ENCODE results near the gene C2CD3. TPM values are rescaled to one million over a fixed set of nuclear protein-coding genes. Genes with fewer than 3 reads are reported as not detected.

The C2CD3 gene
- total RNA-seq, 2 experiments from 2014 or later: 31.9 to 35.1 TPM

GRCh38 chr11:73969091-73969490, 201.7 kb downstream of the C2CD3 start:
- H3K4me3 Mint-ChIP-seq: peak overlapping the region; percentile 67
- peak overlapping the region; percentile 77 for H3K27ac ChIP-seq (ENCODE audit: low read depth in 1 of 2, low read length in 2 of 2)
- no peaks in the 10 kb centered on the region for H3K9me3 Mint-ChIP-seq
- no peaks in the 10 kb centered on the region for H3K27me3 ChIP-seq (ENCODE audit: control insufficient read depth in 1 of 2, insufficient read depth in 2 of 2, low read length in 2 of 2)
- H3K4me3 ChIP-seq (ENCODE audit: low read length): no peak overlapping the region
- peak overlapping the region; percentile 98 for H3K27ac Mint-ChIP-seq
- H3K36me3 Mint-ChIP-seq (ENCODE audit: low read depth): peaks cover 17% of the 10 kb centered on the region
- no peaks in the 10 kb centered on the region for H3K27me3 Mint-ChIP-seq
- no peaks in the 10 kb centered on the region for H3K9me3 ChIP-seq (ENCODE audit: control insufficient read depth in 1 of 2, insufficient read depth in 1 of 2, low read length in 2 of 2)
- H3K4me1 Mint-ChIP-seq (ENCODE audit: low read depth): peaks cover 86% of the 10 kb centered on the region
- TF ChIP-seq, protein P1, sequence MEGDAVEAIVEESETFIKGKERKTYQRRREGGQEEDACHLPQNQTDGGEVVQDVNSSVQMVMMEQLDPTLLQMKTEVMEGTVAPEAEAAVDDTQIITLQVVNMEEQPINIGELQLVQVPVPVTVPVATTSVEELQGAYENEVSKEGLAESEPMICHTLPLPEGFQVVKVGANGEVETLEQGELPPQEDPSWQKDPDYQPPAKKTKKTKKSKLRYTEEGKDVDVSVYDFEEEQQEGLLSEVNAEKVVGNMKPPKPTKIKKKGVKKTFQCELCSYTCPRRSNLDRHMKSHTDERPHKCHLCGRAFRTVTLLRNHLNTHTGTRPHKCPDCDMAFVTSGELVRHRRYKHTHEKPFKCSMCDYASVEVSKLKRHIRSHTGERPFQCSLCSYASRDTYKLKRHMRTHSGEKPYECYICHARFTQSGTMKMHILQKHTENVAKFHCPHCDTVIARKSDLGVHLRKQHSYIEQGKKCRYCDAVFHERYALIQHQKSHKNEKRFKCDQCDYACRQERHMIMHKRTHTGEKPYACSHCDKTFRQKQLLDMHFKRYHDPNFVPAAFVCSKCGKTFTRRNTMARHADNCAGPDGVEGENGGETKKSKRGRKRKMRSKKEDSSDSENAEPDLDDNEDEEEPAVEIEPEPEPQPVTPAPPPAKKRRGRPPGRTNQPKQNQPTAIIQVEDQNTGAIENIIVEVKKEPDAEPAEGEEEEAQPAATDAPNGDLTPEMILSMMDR (IDR thresholded peaks at IDR 0.05): no peak
- H3K36me3 ChIP-seq (ENCODE audit: insufficient read depth, low read length): peaks cover under 1% of the 10 kb centered on the region
- intact Hi-C loops (cut with DNase I, micrococcal nuclease): loop anchor here (2.0 to 10.0 kb wide), 2 partner anchors 14 to 356 kb away; partner anchors contain the start of gene UCP2 (in 1 of the 2)
- H3K4me1 ChIP-seq (ENCODE audit: insufficient read depth, low read length): peaks cover 99% of the 10 kb centered on the region
- DNase-seq: peak in 1 of 14 experiments; percentile 30
- no peak for ATAC-seq (ENCODE audit: poor library complexity)
- POLR2A ChIA-PET: interaction anchor here (1.2 to 18.9 kb wide), 7 partner anchors 13 to 202 kb away, joined by 3 to 366 read pairs (median 111); partner anchors contain the start of genes C2CD3, PPME1 and UCP2
- CTCF ChIA-PET: interaction anchor here (3.3 kb wide), 1 partner anchor 11 kb away, joined by 12 read pairs; no protein-coding TSS in a partner anchor

DNA sequence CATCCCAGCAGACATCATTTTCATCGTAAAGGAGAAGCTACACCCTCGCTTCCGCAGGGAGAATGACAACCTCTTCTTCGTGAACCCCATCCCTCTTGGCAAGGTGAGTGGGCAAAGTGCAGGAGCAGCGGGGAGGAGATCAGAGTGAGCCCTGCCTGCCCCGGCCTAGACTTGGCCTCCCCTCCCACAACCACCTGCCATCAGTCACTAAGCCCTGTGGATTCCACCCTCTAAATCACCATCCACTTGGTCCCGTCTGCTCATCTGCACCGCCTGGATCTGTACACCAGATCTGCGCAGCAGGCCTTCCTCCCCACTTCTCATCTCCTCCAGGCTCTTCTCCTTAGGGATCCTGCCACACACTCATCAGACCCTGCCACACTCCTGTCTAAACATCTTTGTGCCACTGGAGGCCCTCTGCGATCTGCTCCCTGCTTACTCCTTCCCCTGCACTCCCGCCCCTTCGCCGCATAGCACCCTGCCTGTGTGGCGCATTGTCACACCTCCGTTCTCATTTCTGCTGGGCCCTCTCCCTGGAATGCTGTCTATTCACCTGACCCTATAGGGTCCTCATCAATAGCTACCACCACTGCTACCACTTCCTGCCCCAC, 202.3 kb downstream of the C2CD3 start:
- POLR2A ChIA-PET: interaction anchor here (1.2 to 18.9 kb wide), 5 partner anchors 7 to 44 kb away, joined by 3 to 366 read pairs (median 137); partner anchors contain the start of gene UCP2
- no peaks in the 10 kb centered on the region for H3K9me3 ChIP-seq (ENCODE audit: control insufficient read depth in 1 of 2, insufficient read depth in 1 of 2, low read length in 2 of 2)
- H3K4me3 ChIP-seq (ENCODE audit: low read length): no peak overlapping the region
- peak overlapping the region; percentile 67 for H3K4me3 Mint-ChIP-seq
- H3K27ac ChIP-seq (ENCODE audit: low read depth in 1 of 2, low read length in 2 of 2): peak overlapping the region; percentile 50 to 77
- H3K36me3 Mint-ChIP-seq (ENCODE audit: low read depth): peaks cover 11% of the 10 kb centered on the region
- H3K36me3 ChIP-seq (ENCODE audit: insufficient read depth, low read length): no peaks in the 10 kb centered on the region
- TF ChIP-seq, protein P1 (IDR thresholded peaks at IDR 0.05): no peak
- DNase-seq (peak in 1 of 14 experiments; percentile 41), ATAC-seq (ENCODE audit: poor library complexity) (no peak)
- CTCF ChIA-PET: no interaction called here
- H3K27me3 ChIP-seq (ENCODE audit: control insufficient read depth in 1 of 2, insufficient read depth in 2 of 2, low read length in 2 of 2): no peaks in the 10 kb centered on the region
- H3K27me3 Mint-ChIP-seq: no peaks in the 10 kb centered on the region
- H3K27ac Mint-ChIP-seq: peak overlapping the region; percentile 98
- intact Hi-C loops (cut with DNase I, micrococcal nuclease): loop anchor here (2.0 to 10.0 kb wide), 2 partner anchors 14 to 356 kb away; partner anchors contain the start of gene UCP2 (in 1 of the 2)
- peaks cover 84% of the 10 kb centered on the region for H3K4me1 Mint-ChIP-seq (ENCODE audit: low read depth)
- no peaks in the 10 kb centered on the region for H3K9me3 Mint-ChIP-seq
- peaks cover 95% of the 10 kb centered on the region for H3K4me1 ChIP-seq (ENCODE audit: insufficient read depth, low read length)

DNA sequence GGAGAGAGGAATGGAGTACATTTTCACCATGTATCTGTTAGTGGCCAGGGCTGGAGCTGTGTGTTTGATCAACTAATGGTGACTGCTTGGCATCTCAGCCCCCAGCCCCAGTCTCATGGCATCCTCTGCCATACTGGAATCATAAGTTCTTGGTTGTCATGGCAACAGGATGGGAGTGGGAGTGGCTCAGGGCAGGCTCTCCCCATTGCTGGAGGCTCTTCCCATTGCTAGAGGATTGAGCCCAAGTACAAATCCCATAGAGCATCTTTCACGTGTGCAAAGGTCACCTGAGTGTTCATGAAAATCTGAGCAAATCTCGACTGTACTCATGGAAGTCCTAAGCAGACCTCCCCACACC, 205.1 kb downstream of the C2CD3 start:
- Mint-ChIP-seq H3K27ac (peak overlapping the region; percentile 73), H3K27me3 (no peaks in the 10 kb centered on the region), H3K36me3 (ENCODE audit: low read depth) (no peaks in the 10 kb centered on the region), H3K9me3 (no peaks in the 10 kb centered on the region), H3K4me1 (ENCODE audit: low read depth) (peaks cover 57% of the 10 kb centered on the region), H3K4me3 (peak overlapping the region; percentile 15)
- no peak overlapping the region for H3K4me3 ChIP-seq (ENCODE audit: low read length)
- intact Hi-C loops (cut with DNase I, micrococcal nuclease): loop anchor here (2.0 to 10.0 kb wide), 3 partner anchors 15 to 359 kb away; no protein-coding TSS in a partner anchor
- peaks cover 68% of the 10 kb centered on the region for H3K4me1 ChIP-seq (ENCODE audit: insufficient read depth, low read length)
- no peaks in the 10 kb centered on the region for H3K27me3 ChIP-seq (ENCODE audit: control insufficient read depth in 1 of 2, insufficient read depth in 2 of 2, low read length in 2 of 2)
- ATAC-seq (ENCODE audit: poor library complexity) (no peak), DNase-seq (peak in 1 of 14 experiments; percentile 38)
- no peaks in the 10 kb centered on the region for H3K36me3 ChIP-seq (ENCODE audit: insufficient read depth, low read length)
- TF ChIP-seq, protein P1 (IDR thresholded peaks at IDR 0.05): no peak
- ChIA-PET POLR2A (interaction anchor here (10.8 to 18.9 kb wide), 3 partner anchors 16 to 47 kb away, joined by 111 to 366 read pairs (median 316); partner anchors contain the start of gene UCP2), CTCF (interaction anchor here (1.3 kb wide), 1 partner anchor 29 kb away, joined by 3 read pairs; no protein-coding TSS in a partner anchor)
- H3K9me3 ChIP-seq (ENCODE audit: control insufficient read depth in 1 of 2, insufficient read depth in 1 of 2, low read length in 2 of 2): no peaks in the 10 kb centered on the region
- H3K27ac ChIP-seq (ENCODE audit: low read depth in 1 of 2, low read length in 2 of 2): no peak overlapping the region
